HG03575 (cell line): ENCODE results near the gene TTC7B.
"Not testable (repeated sequence)": the region's sequence is repeated elsewhere in the genome, so short reads cannot be mapped to it uniquely, and the experiment has no call there.

Experiments
- ATAC-seq: cut with Tn5 transposase; IDR thresholded peaks from one replicate; pipeline ENCODE4 v1.9.1; 2021; ENCODE audit not compliant: unreplicated experiment, insufficient number of reproducible peaks, low FRiP score; ENCODE audit errors: extremely low read depth

Gene TTC7B

DNA sequence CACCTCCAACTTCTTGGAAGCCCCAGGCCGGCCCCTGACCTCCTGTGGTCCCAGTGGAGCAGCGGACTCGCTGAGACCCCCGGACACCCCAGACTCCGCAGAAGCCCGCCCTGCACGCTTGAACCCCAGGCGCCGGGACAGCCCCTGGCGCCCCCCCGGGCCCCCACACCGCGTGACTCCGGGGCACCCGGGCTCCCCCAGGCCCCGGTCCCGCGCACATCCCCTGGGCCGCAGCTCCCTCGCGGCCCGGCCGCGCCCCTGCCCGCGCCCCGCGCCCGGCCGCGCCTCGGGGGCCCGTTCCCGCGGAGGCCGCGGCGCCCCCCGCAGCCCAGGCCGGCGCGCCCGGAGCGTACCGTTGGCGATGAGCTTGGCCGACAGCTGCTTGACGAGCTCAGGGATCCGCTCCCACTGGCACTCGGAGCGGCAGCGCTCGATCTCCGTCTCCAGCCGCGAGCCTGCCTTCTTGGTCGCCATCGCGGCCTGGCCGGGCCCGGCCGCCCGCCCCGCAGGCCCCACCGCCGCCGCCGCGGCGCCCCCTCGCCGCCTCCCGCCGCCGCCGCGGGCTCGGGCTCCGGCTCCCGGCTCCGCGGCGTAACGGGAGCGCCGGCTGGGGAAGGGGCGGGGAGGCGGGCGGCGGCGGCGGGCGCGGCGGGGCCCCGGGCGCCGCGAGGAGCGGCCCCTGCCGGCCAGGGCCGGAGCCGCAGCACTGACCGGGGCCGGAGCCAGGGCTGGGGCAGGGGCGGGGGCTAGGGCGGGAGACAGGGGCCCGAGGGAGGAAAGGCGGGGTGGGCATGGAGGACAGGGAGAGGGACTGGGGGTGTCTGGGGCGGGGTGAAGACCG, at the start of gene TTC7B:
TSS of gene TTC7B (minus strand) at position 609 of the 841 bp plus-strand sequence. CDS start at position 474, 135 bp downstream.
- ATAC-seq, result no peak

DNA sequence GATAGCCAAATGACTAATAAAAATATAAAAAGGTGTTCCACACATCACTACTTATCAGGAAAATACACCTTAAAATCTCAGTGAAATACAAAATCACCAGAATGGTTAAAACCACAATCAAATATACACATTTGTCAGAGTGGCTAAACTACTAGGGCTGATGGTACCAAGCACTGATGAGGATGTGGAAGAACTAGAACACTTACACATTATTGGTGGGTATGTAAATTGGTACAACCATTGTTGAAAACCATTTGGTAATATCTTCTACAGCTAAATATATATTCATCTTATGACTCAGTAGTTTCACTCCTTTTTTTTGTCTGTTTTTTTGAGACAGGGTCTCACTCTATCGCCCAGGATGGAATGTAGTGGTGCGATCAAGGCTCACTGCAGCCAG, 48.5 kb upstream of the TTC7B start:
- ATAC-seq, result no peak

DNA sequence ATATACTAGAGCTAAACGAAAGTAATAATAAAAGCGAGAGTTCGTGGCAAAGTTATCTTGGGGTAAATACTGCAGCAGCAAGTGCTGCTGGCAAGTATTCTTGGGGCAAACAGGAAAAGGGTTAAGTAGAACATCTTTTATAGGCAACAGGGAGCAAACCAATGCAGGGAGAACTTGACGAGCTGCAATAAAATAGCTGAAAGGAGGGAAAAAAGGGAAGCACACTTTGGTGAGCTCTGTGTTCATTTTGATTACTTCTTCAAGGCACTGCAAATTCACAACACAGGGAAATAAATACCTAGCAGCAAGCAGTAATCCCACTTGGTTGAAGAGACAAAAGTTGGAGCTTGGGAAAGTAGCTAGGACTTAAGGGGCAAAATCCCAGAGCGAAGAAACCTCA, 42.3 kb upstream of the TTC7B start:
- ATAC-seq, result no peak

- ATAC-seq, result no peak
These were observed 41.6 kb upstream of the TTC7B start for GRCh38 chr14:90857866-90858265.

DNA sequence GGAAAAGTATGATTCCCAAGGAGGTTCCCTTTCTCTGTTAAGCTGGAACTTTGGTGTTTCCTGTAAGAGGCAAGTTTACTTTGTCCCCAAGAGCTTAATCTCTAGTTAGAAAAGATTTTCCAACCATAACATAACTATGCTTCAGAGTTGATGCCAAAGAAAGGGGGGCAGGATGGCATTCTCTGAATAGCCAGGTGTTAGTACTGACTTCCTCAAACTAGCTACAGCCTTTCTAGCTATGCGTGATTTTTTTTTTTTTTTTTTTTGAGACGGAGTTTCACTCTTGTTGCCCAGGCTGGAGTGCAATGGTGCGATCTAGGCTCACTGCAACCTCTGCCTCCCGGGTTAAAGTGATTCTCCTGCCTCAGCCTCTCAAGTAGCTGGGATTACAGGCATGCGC, 39.9 kb upstream of the TTC7B start:
- not testable (repeated sequence) for ATAC-seq

- ATAC-seq, result no peak
These were observed 36.9 kb upstream of the TTC7B start for GRCh38 chr14:90853116-90853515.

- no peak for ATAC-seq
These were observed 35.3 kb upstream of the TTC7B start for GRCh38 chr14:90851327-90852036.

DNA sequence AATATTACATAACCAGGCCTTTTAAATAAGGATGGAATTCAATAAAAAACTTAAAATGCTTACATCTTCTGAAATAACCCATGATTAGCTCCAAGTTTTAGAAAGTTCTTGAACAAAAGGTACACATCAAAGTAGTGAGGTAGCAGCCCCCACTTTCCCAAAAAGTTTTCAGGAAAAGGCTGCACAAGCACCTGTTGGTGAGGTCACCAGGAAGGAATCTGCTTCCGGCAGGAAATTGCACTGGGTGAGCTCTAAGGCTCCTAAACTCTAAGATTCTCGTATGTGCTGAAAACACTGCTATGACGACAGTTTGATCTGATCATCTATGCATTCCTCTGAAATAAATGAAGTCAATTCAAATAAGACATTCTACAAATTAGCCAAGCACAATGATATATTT, 34.3 kb upstream of the TTC7B start:
- no peak for ATAC-seq

GRCh38 chr14:90849787-90850444, 33.7 kb upstream of the TTC7B start:
- no peak for ATAC-seq

- ATAC-seq, result no peak
These were observed 32.9 kb upstream of the TTC7B start for GRCh38 chr14:90848944-90849731.

- ATAC-seq, result no peak
These were observed 30.3 kb upstream of the TTC7B start for GRCh38 chr14:90846511-90846910.

DNA sequence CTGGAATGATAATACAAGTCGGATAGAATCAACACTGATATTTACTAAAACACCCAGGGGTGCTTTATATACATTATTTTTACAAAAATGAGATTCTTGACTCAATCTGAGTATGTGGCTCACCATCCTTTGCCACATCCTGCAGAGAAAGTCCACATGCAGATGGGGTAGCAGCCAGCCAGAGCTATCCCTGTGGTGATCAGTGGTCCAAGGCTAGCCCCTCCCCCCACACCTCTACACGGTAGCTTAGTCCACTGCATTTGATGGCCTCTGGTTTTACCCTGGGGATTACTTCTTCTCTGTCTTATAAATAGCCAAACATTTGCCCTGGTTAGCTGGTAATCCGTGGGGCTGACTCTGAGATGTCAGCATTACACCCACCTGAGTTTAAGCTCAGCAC, 28.1 kb upstream of the TTC7B start:
- ATAC-seq, result no peak

GRCh38 chr14:90842726-90843125, 26.5 kb upstream of the TTC7B start:
- ATAC-seq, result no peak

DNA sequence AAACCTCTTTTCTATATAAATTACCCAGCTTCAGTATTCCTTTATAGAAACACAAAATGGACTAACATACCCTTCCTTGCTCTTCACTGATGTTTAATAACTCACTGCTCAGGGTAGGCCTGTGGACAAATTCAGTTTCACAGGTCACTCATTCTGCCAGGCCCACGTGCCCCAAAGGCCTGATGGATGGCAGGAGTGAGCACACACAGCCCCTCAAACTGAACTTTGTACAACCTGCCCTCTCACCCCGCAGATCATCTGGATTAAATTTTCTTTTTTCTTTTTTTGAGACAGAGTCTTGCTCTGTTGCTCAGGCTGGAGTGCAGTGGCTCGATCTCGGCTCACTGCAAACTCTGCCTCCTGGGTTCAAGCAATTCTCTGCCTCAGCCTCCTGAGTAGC, 24.4 kb upstream of the TTC7B start:
- ATAC-seq, result not testable (repeated sequence)

DNA sequence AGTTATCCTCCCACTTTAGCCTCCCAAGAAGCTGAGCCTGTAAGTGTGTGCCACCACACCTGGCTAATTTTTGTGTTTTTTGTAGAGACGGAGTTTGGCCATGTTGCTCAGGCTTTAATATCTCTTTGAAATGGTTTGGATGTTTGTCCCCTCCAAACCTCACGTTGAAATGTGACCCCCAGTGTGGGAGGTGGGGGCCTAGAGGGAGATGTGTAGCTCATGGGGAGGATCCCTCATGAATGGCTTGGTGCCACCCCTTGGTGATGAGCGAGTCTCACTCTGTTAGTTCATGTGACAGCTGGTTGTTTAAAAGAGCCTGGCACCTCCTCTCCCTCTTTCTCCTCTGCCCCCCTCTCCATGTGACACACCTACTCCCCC, 23.6 kb upstream of the TTC7B start:
- no peak for ATAC-seq

DNA sequence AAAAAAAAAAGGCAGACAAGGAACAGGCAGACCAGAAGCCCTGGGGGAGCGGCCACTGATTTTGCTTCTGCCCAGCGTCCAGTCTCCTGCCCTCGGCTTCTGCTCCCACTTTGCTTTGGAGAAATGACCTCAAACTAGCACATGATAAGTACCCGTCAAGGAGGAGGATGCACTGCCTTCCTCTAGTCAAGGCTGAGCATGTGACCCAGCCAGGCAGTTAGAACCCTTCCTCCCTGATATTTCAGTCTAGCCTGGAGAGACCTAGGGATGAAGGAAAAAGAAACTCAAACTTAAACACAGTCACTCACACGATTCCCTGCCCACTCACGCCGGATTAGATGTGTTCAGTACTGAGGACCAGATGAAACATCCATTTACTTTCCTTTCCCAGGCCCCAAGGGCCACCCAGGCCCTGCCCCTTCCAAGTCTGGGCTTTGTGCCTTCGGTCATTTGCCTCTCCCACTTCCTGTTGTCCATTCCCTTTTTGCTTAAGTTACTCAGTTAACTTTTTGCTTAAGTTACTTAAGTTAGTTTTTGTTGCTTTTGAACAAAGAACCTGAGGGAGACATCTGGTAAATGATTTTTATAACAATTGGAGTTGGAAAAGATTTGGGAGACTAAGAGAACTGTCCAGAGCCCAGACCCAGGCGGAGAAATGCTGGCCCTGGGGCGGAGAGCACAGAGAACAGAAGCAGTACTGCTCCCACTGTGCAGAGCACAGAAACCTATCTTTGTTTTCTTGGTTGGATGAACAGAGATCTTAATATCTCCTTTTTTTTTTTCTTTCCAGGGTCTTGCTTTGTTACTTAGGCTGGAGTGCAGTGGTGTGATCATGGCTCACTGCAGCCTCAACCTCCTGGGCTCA, 23.0 kb upstream of the TTC7B start:
- no peak for ATAC-seq

- ATAC-seq, result not testable (repeated sequence)
These were observed 22.3 kb upstream of the TTC7B start for GRCh38 chr14:90838531-90838930.

DNA sequence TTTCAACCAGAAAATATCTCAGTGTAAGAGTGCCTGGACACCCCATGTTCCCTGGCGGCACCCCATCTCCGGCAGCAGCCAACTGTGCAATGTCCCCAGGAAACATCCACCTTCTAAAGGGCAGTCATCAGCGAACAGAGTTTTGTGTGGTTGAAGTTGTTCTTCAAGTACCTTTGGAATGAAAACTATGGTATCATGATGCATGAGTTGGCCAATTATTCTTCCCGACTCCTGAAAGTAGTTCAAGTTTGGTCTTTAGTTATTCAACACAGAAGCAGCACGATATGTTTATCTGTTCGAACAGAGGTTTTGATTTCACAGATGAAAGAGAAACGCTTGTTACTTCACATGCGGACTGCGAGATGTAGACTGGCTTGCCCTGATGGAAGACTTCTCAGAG, 21.1 kb upstream of the TTC7B start:
- no peak for ATAC-seq
